Mammary epithelial cell (primary cell): ENCODE results near the gene ATG4B.

Experiments
- EZH2 ChIP-seq: IDR thresholded peaks from 2 replicates; pipeline ENCODE4 v1.6.1; 2012; ENCODE audit warnings: low read length, inconsistent platforms, borderline replicate concordance
- TF ChIP-seq, protein P1 (sequence below), 2 donors: IDR thresholded peaks in 1 of 2; conservative IDR thresholded peaks in 1 of 2; 2 replicates each; pipeline ENCODE4 v1.5.1; 2011 to 2012; ENCODE audit warnings: inconsistent platforms in 2 of 2, low read length in 2 of 2, mild to moderate bottlenecking in 2 of 2, control low read depth in 1 of 2, low read depth in 1 of 2; ENCODE audit not compliant: insufficient read depth in 1 of 2; ENCODE audit errors: extremely low read depth in 1 of 2

GRCh38 chr2:241657786-241658254, 20.3 kb downstream of the ATG4B start:
- TF ChIP-seq, protein P1, sequence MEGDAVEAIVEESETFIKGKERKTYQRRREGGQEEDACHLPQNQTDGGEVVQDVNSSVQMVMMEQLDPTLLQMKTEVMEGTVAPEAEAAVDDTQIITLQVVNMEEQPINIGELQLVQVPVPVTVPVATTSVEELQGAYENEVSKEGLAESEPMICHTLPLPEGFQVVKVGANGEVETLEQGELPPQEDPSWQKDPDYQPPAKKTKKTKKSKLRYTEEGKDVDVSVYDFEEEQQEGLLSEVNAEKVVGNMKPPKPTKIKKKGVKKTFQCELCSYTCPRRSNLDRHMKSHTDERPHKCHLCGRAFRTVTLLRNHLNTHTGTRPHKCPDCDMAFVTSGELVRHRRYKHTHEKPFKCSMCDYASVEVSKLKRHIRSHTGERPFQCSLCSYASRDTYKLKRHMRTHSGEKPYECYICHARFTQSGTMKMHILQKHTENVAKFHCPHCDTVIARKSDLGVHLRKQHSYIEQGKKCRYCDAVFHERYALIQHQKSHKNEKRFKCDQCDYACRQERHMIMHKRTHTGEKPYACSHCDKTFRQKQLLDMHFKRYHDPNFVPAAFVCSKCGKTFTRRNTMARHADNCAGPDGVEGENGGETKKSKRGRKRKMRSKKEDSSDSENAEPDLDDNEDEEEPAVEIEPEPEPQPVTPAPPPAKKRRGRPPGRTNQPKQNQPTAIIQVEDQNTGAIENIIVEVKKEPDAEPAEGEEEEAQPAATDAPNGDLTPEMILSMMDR (conservative IDR thresholded peaks at IDR 0.05 in 1 of 2, IDR thresholded peaks at IDR 0.05 in 1 of 2; ENCODE audit: extremely low read depth in 1 of 2, insufficient read depth in 1 of 2, low read depth in 1 of 2, low read length in 2 of 2): no peak
- no peak for TF ChIP-seq EZH2
